WTC11 (cell line): ENCODE data around the gene SLC7A4. TPM values are rescaled to one million over a fixed set of nuclear protein-coding genes. Genes with fewer than 3 reads are reported as not detected.

Source experiments
- ATAC-seq: fragments of 200-7000 bp; cut with Tn5 transposase; 2 replicates; pipeline ENCODE4 v1.10.0; 2021; ENCODE audit warnings: mild to moderate bottlenecking, moderate library complexity
- CTCF ChIA-PET: fragments of 300-600 bp; sonication (Branson Sonifier 250); formaldehyde crosslinking; loops from one replicate; lab custom pipeline; 2021; ENCODE audit warnings: antibody characterized with exemption; lab: Charles Lee
- POLR2A ChIA-PET: fragments of 350-600 bp; sonication (Branson Sonifier 250); formaldehyde crosslinking; loops from one replicate; lab custom pipeline; 2021; ENCODE audit warnings: antibody characterized with exemption; lab: Charles Lee
- DNase-seq: peaks from one replicate; pipeline ENCODE4 v3.0.0; 2021; ENCODE audit warnings: low spot score
- H3K27ac Mint-ChIP-seq: 2 replicates; pipeline ENCODE4 v1.8.0; 2021; ENCODE audit warnings: mixed read lengths
- H3K27me3 Mint-ChIP-seq: 2 replicates; pipeline ENCODE4 v1.8.0; 2021; ENCODE audit warnings: low read depth, mild to moderate bottlenecking, moderate library complexity, mixed read lengths
- H3K36me3 Mint-ChIP-seq: 2 replicates; pipeline ENCODE4 v1.8.0; 2021; ENCODE audit warnings: mixed read lengths
- H3K4me1 Mint-ChIP-seq: 2 replicates; pipeline ENCODE4 v1.8.0; 2022; ENCODE audit warnings: mixed read lengths
- H3K4me3 Mint-ChIP-seq: 2 replicates; pipeline ENCODE4 v1.8.0; 2021; ENCODE audit warnings: mild to moderate bottlenecking, moderate library complexity, mixed read lengths
- H3K9me3 Mint-ChIP-seq: 2 replicates; pipeline ENCODE4 v1.8.0; 2021; ENCODE audit warnings: mixed read lengths
- ARID4B ChIP-seq: sonication (generic); formaldehyde crosslinking; IDR thresholded peaks from 2 replicates; pipeline ENCODE4 v1.8.0; 2023; ENCODE audit warnings: missing genetic modification reagents, mild to moderate bottlenecking, borderline replicate concordance
- EMX1 ChIP-seq: fragments of 250-450 bp; sonication (Bioruptor Pico); IDR thresholded peaks from 2 replicates; pipeline ENCODE4 v1.8.0; 2021; ENCODE audit warnings: mild to moderate bottlenecking
- ERG ChIP-seq: fragments of 250-450 bp; sonication (Bioruptor Pico); IDR thresholded peaks from 2 replicates; pipeline ENCODE4 v1.8.0; 2021; ENCODE audit warnings: mild to moderate bottlenecking
- ESRRA ChIP-seq: sonication (generic); formaldehyde crosslinking; IDR thresholded peaks from 2 replicates; pipeline ENCODE4 v1.8.1; 2022; ENCODE audit warnings: mild to moderate bottlenecking, missing genetic modification reagents, borderline replicate concordance
- FOXK1 ChIP-seq: sonication (generic); formaldehyde crosslinking; IDR thresholded peaks from 2 replicates; pipeline ENCODE4 v1.8.0; 2022; ENCODE audit warnings: mild to moderate bottlenecking, moderate library complexity, missing genetic modification reagents
- GTF2I ChIP-seq: fragments of 250-450 bp; sonication (Bioruptor Pico); conservative IDR thresholded peaks from 2 replicates; pipeline ENCODE4 v1.4.0; 2021; ENCODE audit warnings: mild to moderate bottlenecking
- HMGXB4 ChIP-seq: sonication (generic); formaldehyde crosslinking; IDR thresholded peaks from 2 replicates; pipeline ENCODE4 v1.8.1; 2023; ENCODE audit warnings: mild to moderate bottlenecking, moderate library complexity, missing genetic modification reagents
- IRF1 ChIP-seq: sonication (generic); formaldehyde crosslinking; IDR thresholded peaks from 2 replicates; pipeline ENCODE4 v1.8.0; 2023; ENCODE audit warnings: missing genetic modification reagents
- JUN ChIP-seq: sonication (generic); formaldehyde crosslinking; IDR thresholded peaks from 2 replicates; pipeline ENCODE4 v1.8.0; 2023; ENCODE audit warnings: mild to moderate bottlenecking, missing genetic modification reagents
- NFYB ChIP-seq: sonication (generic); formaldehyde crosslinking; conservative IDR thresholded peaks from 2 replicates; pipeline ENCODE4 v1.8.0; 2022; ENCODE audit warnings: low read depth, missing genetic modification reagents
- NR2C2 ChIP-seq: sonication (generic); formaldehyde crosslinking; IDR thresholded peaks from 2 replicates; pipeline ENCODE4 v1.8.0; 2022; ENCODE audit warnings: mild to moderate bottlenecking, missing genetic modification reagents
- OVOL2 ChIP-seq: fragments of 250-450 bp; sonication (Bioruptor Pico); IDR thresholded peaks from 2 replicates; pipeline ENCODE4 v1.9.0; 2021; ENCODE audit warnings: mild to moderate bottlenecking, borderline replicate concordance
- SP1 ChIP-seq: sonication (generic); formaldehyde crosslinking; conservative IDR thresholded peaks from 2 replicates; pipeline ENCODE4 v1.8.1; 2022; ENCODE audit warnings: missing genetic modification reagents
- TEAD1 ChIP-seq: sonication (generic); formaldehyde crosslinking; IDR thresholded peaks from 2 replicates; pipeline ENCODE4 v1.8.0; 2022; ENCODE audit warnings: mild to moderate bottlenecking, missing genetic modification reagents
- TEAD4 ChIP-seq: sonication (generic); formaldehyde crosslinking; IDR thresholded peaks from 2 replicates; pipeline ENCODE4 v1.8.0; 2022; ENCODE audit warnings: mild to moderate bottlenecking, missing genetic modification reagents
- TP53 ChIP-seq: sonication (generic); formaldehyde crosslinking; IDR thresholded peaks from 2 replicates; pipeline ENCODE4 v1.8.1; 2023; ENCODE audit warnings: mild to moderate bottlenecking, missing genetic modification reagents
- USF2 ChIP-seq: sonication (generic); formaldehyde crosslinking; IDR thresholded peaks from 2 replicates; pipeline ENCODE4 v1.8.1; 2023; ENCODE audit warnings: mild to moderate bottlenecking, missing genetic modification reagents, moderate library complexity
- ZNF512 ChIP-seq: sonication (generic); formaldehyde crosslinking; IDR thresholded peaks from 2 replicates; pipeline ENCODE4 v1.8.1; 2022; ENCODE audit warnings: missing genetic modification reagents, borderline replicate concordance
- total RNA-seq: library from RNA; stranded (reverse); gene quantifications from 3 replicates; pipeline ENCODE4 v1.2.3, GENCODE V29; 2021

SLC7A4 gene
- total RNA-seq, 1 experiment from 2014 or later, result 0.37 TPM

- peak within 1 kb of the TSS; percentile 89; the same call in 1 of the 2 replicates for H3K27ac Mint-ChIP-seq
- peaks cover 30% of the 10 kb centered on the region for H3K4me1 Mint-ChIP-seq
- peaks cover 23% of the 10 kb centered on the region for H3K27me3 Mint-ChIP-seq
- no peaks in the 10 kb centered on the region for H3K36me3 Mint-ChIP-seq
- CTCF ChIA-PET, result interaction anchor here (0.9 to 2.7 kb wide), 6 partner anchors 13 to 129 kb away, joined by 3 to 19 read pairs (median 3); partner anchors contain the start of genes LZTR1 and THAP7
- DNase-seq, result no peak
- POLR2A ChIA-PET, result interaction anchor here (1.0 to 1.1 kb wide), 2 partner anchors 13 to 34 kb away, joined by 3 to 4 read pairs; partner anchors contain the start of gene THAP7
- H3K9me3 Mint-ChIP-seq, result peaks cover 3% of the 10 kb centered on the region
- H3K4me3 Mint-ChIP-seq, result peak within 1 kb of the TSS; percentile 85
- TF ChIP-seq EMX1 (no peak), ARID4B (CRISPR knock-in tag) (no peak), OVOL2 (no peak), GTF2I (no peak), NFYB (CRISPR knock-in tag) (no peak), ERG (CRISPR knock-in tag) (no peak), ESRRA (CRISPR knock-in tag) (no peak), HMGXB4 (no peak)
- ATAC-seq, result no peak
Observed at GRCh38 chr22:21014726-21015465, 17.5 kb downstream of the SLC7A4 start, which contains the start of gene P2RX6. TSS of gene P2RX6 (plus strand) at chr22:21015165. CDS start at chr22:21015175, 10 bp downstream.

- H3K27ac Mint-ChIP-seq, result peak overlapping the region; percentile 89; the same call in 1 of the 2 replicates
- peak overlapping the region; percentile 85 for H3K4me3 Mint-ChIP-seq
- no peaks in the 10 kb centered on the region for H3K36me3 Mint-ChIP-seq
- DNase-seq (peak; percentile 97), ATAC-seq (peak; percentile 90)
- ChIA-PET POLR2A (interaction anchor here (1.0 to 1.1 kb wide), 2 partner anchors 12 to 33 kb away, joined by 3 to 4 read pairs; partner anchors contain the start of gene THAP7), CTCF (interaction anchor here (1.0 to 2.7 kb wide), 5 partner anchors 12 to 88 kb away, joined by 3 to 19 read pairs (median 3); partner anchors contain the start of genes LZTR1 and THAP7)
- H3K4me1 Mint-ChIP-seq, result peaks cover 36% of the 10 kb centered on the region
- H3K9me3 Mint-ChIP-seq, result no peaks in the 10 kb centered on the region
- peaks cover 21% of the 10 kb centered on the region for H3K27me3 Mint-ChIP-seq
- TF ChIP-seq IRF1, result no peak; the same call in 1 of the 2 replicates
- 0 out of 2 replicates have a peak, but pooled peaks have one; percentile 29 for TF ChIP-seq TEAD1
- no peak for TF ChIP-seq ZNF512 (CRISPR knock-in tag)
- TF ChIP-seq JUN, result no peak
- peak; percentile 67 for TF ChIP-seq SP1 (CRISPR knock-in tag)
- no peak for TF ChIP-seq USF2 (CRISPR knock-in tag)
- TF ChIP-seq TEAD4 (CRISPR knock-in tag), result no peak
- TF ChIP-seq NR2C2, result no peak
- TF ChIP-seq FOXK1 (CRISPR knock-in tag), result peak; percentile 41; the same call in 1 of the 2 replicates
- no peak for TF ChIP-seq HMGXB4
- no peak for TF ChIP-seq TP53 (CRISPR knock-in tag)
Observed at GRCh38 chr22:21014202-21014725, 18.1 kb downstream of the SLC7A4 start.
